ENCODE measurements around the gene PCDHB9.
A peak's percentile ranks its signal among the peaks of the same experiment; 100 is the strongest.
"Not testable (repeated sequence)": the region's sequence is repeated elsewhere in the genome, so short reads cannot be mapped to it uniquely, and the experiment has no call there.

Gene PCDHB9

GRCh38 chr5:141194332-141194731 lies 7.4 kb downstream of the PCDHB9 start:
- not testable (repeated sequence) for H3K4me3 ChIP-seq (ENCODE audit: low read depth in 1 of 2, low read length in 2 of 2); H3K36me3 ChIP-seq (ENCODE audit: insufficient read depth, low read length); H3K27me3 ChIP-seq (ENCODE audit: control insufficient read depth in 1 of 2, insufficient read depth in 2 of 2, low read length in 2 of 2); H3K4me1 ChIP-seq (ENCODE audit: insufficient read depth, low read length); H3K27ac ChIP-seq (ENCODE audit: low read depth, low read length); H3K9ac ChIP-seq (ENCODE audit: low read length)
- H3K9me3 ChIP-seq (ENCODE audit: low read length), result peaks cover 29% of the 10 kb centered on the region

- Histone ChIP-seq H3K36me3 (ENCODE audit: insufficient read depth, low read length) (no peaks in the 10 kb centered on the region), H3K9me3 (ENCODE audit: low read length) (peaks cover 29% of the 10 kb centered on the region), H3K9ac (ENCODE audit: low read length) (no peak overlapping the region), H3K27ac (ENCODE audit: low read depth, low read length) (no peak overlapping the region), H3K4me1 (ENCODE audit: insufficient read depth, low read length) (no peaks in the 10 kb centered on the region), H3K4me3 (ENCODE audit: low read depth in 1 of 2, low read length in 2 of 2) (no peak overlapping the region), H3K27me3 (ENCODE audit: control insufficient read depth in 1 of 2, insufficient read depth in 2 of 2, low read length in 2 of 2) (no peaks in the 10 kb centered on the region)
Observed at GRCh38 chr5:141196363-141196762, 9.4 kb downstream of the PCDHB9 start.

GRCh38 chr5:141199359-141200235 lies 12.6 kb downstream of the PCDHB9 start, which contains the start of gene PCDHB11:
Gene PCDHB11, plus strand, starts transcription at chr5:141199627. Its CDS starts 148 bp downstream, at chr5:141199775.
- no peaks in the 10 kb centered on the region for H3K4me1 ChIP-seq (ENCODE audit: insufficient read depth, low read length)
- no peak within 1 kb of the TSS for H3K9ac ChIP-seq (ENCODE audit: low read length)
- peaks cover 20% of the 10 kb centered on the region for H3K9me3 ChIP-seq (ENCODE audit: low read length)
- H3K36me3 ChIP-seq (ENCODE audit: insufficient read depth, low read length), result no peaks in the 10 kb centered on the region
- peak within 1 kb of the TSS in 1 of 2 donors; percentile 41 for H3K4me3 ChIP-seq (ENCODE audit: low read depth in 1 of 2, low read length in 2 of 2)
- H3K27me3 ChIP-seq (ENCODE audit: control insufficient read depth in 1 of 2, insufficient read depth in 2 of 2, low read length in 2 of 2), result no peaks in the 10 kb centered on the region
- no peak within 1 kb of the TSS for H3K27ac ChIP-seq (ENCODE audit: low read depth, low read length)

GRCh38 chr5:141201126-141201525 lies 14.2 kb downstream of the PCDHB9 start:
- not testable (repeated sequence) for H3K27ac ChIP-seq (ENCODE audit: low read depth, low read length); H3K4me3 ChIP-seq (ENCODE audit: low read depth in 1 of 2, low read length in 2 of 2); H3K27me3 ChIP-seq (ENCODE audit: control insufficient read depth in 1 of 2, insufficient read depth in 2 of 2, low read length in 2 of 2); H3K4me1 ChIP-seq (ENCODE audit: insufficient read depth, low read length); H3K36me3 ChIP-seq (ENCODE audit: insufficient read depth, low read length); H3K9ac ChIP-seq (ENCODE audit: low read length)
- H3K9me3 ChIP-seq (ENCODE audit: low read length), result peaks cover 22% of the 10 kb centered on the region

GRCh38 chr5:141201646-141202045 lies 14.7 kb downstream of the PCDHB9 start:
- H3K9ac ChIP-seq (ENCODE audit: low read length); H3K27me3 ChIP-seq (ENCODE audit: control insufficient read depth in 1 of 2, insufficient read depth in 2 of 2, low read length in 2 of 2); H3K4me1 ChIP-seq (ENCODE audit: insufficient read depth, low read length); H3K27ac ChIP-seq (ENCODE audit: low read depth, low read length); H3K36me3 ChIP-seq (ENCODE audit: insufficient read depth, low read length); H3K4me3 ChIP-seq (ENCODE audit: low read depth in 1 of 2, low read length in 2 of 2): not testable (repeated sequence)
- peaks cover 27% of the 10 kb centered on the region for H3K9me3 ChIP-seq (ENCODE audit: low read length)

- Histone ChIP-seq H3K27me3 (ENCODE audit: control insufficient read depth in 1 of 2, insufficient read depth in 2 of 2, low read length in 2 of 2) (no peaks in the 10 kb centered on the region), H3K9ac (ENCODE audit: low read length) (no peak within 1 kb of the TSS), H3K27ac (ENCODE audit: low read depth, low read length) (no peak within 1 kb of the TSS), H3K4me3 (ENCODE audit: low read depth in 1 of 2, low read length in 2 of 2) (peak within 1 kb of the TSS in 1 of 2 donors; percentile 29), H3K4me1 (ENCODE audit: insufficient read depth, low read length) (no peaks in the 10 kb centered on the region), H3K9me3 (ENCODE audit: low read length) (peaks cover 59% of the 10 kb centered on the region), H3K36me3 (ENCODE audit: insufficient read depth, low read length) (no peaks in the 10 kb centered on the region)
Observed at GRCh38 chr5:141208478-141208877, 21.5 kb downstream of the PCDHB9 start, which contains the start of gene PCDHB12. Gene PCDHB12, plus strand, starts transcription at chr5:141208719. Its CDS starts 189 bp downstream, at chr5:141208908.

GRCh38 chr5:141210281-141210680 lies 23.3 kb downstream of the PCDHB9 start:
- H3K27me3 ChIP-seq (ENCODE audit: control insufficient read depth in 1 of 2, insufficient read depth in 2 of 2, low read length in 2 of 2); H3K4me3 ChIP-seq (ENCODE audit: low read depth in 1 of 2, low read length in 2 of 2); H3K4me1 ChIP-seq (ENCODE audit: insufficient read depth, low read length); H3K27ac ChIP-seq (ENCODE audit: low read depth, low read length); H3K9ac ChIP-seq (ENCODE audit: low read length); H3K36me3 ChIP-seq (ENCODE audit: insufficient read depth, low read length): not testable (repeated sequence)
- peaks cover 57% of the 10 kb centered on the region for H3K9me3 ChIP-seq (ENCODE audit: low read length)

- not testable (repeated sequence) for H3K36me3 ChIP-seq (ENCODE audit: insufficient read depth, low read length); H3K27ac ChIP-seq (ENCODE audit: low read depth, low read length); H3K4me3 ChIP-seq (ENCODE audit: low read depth in 1 of 2, low read length in 2 of 2); H3K27me3 ChIP-seq (ENCODE audit: control insufficient read depth in 1 of 2, insufficient read depth in 2 of 2, low read length in 2 of 2); H3K9ac ChIP-seq (ENCODE audit: low read length); H3K4me1 ChIP-seq (ENCODE audit: insufficient read depth, low read length)
- H3K9me3 ChIP-seq (ENCODE audit: low read length), result peaks cover 57% of the 10 kb centered on the region
Observed at GRCh38 chr5:141210849-141211248, 23.9 kb downstream of the PCDHB9 start.

- not testable (repeated sequence) for H3K27ac ChIP-seq (ENCODE audit: low read depth, low read length); H3K36me3 ChIP-seq (ENCODE audit: insufficient read depth, low read length); H3K4me1 ChIP-seq (ENCODE audit: insufficient read depth, low read length); H3K9ac ChIP-seq (ENCODE audit: low read length); H3K4me3 ChIP-seq (ENCODE audit: low read depth in 1 of 2, low read length in 2 of 2); H3K27me3 ChIP-seq (ENCODE audit: control insufficient read depth in 1 of 2, insufficient read depth in 2 of 2, low read length in 2 of 2)
- H3K9me3 ChIP-seq (ENCODE audit: low read length), result peaks cover 37% of the 10 kb centered on the region
Observed at GRCh38 chr5:141213656-141214339, 26.8 kb downstream of the PCDHB9 start, which contains the start of gene PCDHB13. Gene PCDHB13, plus strand, starts transcription at chr5:141213919. Its CDS starts 205 bp downstream, at chr5:141214124.

GRCh38 chr5:141214583-141214982 lies 27.6 kb downstream of the PCDHB9 start:
- not testable (repeated sequence) for H3K27ac ChIP-seq (ENCODE audit: low read depth, low read length); H3K27me3 ChIP-seq (ENCODE audit: control insufficient read depth in 1 of 2, insufficient read depth in 2 of 2, low read length in 2 of 2); H3K36me3 ChIP-seq (ENCODE audit: insufficient read depth, low read length); H3K4me1 ChIP-seq (ENCODE audit: insufficient read depth, low read length); H3K9ac ChIP-seq (ENCODE audit: low read length)
- Histone ChIP-seq H3K4me3 (ENCODE audit: low read depth in 1 of 2, low read length in 2 of 2) (peak overlapping the region in 1 of 2 donors; percentile 27), H3K9me3 (ENCODE audit: low read length) (peaks cover 35% of the 10 kb centered on the region)

- H3K4me1 ChIP-seq (ENCODE audit: insufficient read depth, low read length); H3K27ac ChIP-seq (ENCODE audit: low read depth, low read length); H3K36me3 ChIP-seq (ENCODE audit: insufficient read depth, low read length); H3K9ac ChIP-seq (ENCODE audit: low read length); H3K27me3 ChIP-seq (ENCODE audit: control insufficient read depth in 1 of 2, insufficient read depth in 2 of 2, low read length in 2 of 2): not testable (repeated sequence)
- Histone ChIP-seq H3K9me3 (ENCODE audit: low read length) (peaks cover 36% of the 10 kb centered on the region), H3K4me3 (ENCODE audit: low read depth in 1 of 2, low read length in 2 of 2) (peak overlapping the region in 1 of 2 donors; percentile 27)
Observed at GRCh38 chr5:141215504-141215903, 28.5 kb downstream of the PCDHB9 start.
